Fibroblast of skin of left quadriceps (primary cell): Measurements from ENCODE around the gene ZNF652.

ENCODE experiments used
- DNase-seq, 2 experiments: peaks; one replicate each; pipeline ENCODE4 v3.0.0-alpha.2; 2013; ENCODE audit warnings: low read depth in 2 of 2

ZNF652 gene

DNA sequence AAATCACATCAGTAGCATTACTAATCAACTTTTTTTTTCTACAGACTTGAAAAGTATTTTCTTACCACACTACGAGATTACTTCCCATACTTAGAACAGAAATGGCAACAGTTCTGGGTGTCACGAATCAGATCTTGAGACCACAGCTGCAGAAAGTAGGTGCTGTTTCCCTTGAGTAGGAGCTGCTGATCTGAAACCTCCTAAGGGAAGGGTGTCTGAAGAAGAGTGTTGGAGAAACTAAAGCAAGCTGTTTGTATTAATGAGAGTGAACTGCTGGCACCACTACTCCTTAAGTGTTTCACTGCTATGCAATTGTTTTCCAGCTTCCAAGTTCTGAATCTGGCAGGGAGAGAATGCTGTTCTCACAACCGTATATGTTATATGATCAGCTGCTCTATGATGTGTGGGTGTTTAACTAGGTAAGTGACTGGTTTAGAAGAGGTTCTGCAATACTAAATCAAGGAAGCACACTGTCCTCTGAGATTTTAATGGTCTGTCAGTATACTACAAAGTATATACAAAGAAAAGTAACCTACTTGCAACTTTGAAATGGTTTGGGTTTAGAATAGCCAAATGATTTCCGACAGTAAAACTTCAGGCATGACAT is 3.3 kb downstream of the ZNF652 start:
- no peak for DNase-seq

DNA sequence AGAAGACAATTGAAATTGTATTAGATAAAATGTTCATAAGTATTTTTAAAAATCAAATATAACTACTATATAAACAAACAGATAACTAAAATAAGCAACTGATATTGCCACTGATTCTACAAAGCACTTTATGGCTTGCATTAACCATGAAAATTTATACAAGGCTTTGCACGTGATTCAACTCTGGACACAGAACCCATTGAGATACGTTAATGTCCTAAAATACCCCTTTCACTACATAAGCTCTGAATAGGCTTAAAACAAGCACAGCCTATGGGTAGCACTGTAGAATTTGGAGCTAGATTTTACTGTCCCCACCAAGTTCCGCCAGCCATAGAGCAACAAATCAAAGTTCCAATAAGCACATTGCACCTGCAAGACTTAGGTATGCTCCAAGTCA is 4.5 kb downstream of the ZNF652 start:
- DNase-seq: no peak

DNA sequence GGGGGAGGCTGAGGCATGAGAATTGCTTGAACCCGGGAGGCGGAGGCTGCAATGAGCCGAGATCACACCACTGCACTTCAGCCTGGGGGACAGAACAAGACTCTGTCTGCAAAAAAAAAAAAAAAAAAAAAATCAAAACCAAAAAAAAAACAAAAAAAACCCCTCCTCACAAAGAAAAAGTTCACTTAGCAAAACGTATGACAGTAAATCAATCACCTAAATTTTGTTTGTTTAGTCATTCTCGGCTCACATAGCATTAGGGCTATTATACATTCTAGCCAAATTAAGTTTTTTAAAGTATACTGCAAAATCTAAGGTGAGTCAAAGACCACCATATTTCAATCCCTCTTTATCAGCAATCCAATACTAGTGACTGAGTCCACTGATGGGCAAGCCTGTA is 5.7 kb downstream of the ZNF652 start:
- DNase-seq: no peak

DNA sequence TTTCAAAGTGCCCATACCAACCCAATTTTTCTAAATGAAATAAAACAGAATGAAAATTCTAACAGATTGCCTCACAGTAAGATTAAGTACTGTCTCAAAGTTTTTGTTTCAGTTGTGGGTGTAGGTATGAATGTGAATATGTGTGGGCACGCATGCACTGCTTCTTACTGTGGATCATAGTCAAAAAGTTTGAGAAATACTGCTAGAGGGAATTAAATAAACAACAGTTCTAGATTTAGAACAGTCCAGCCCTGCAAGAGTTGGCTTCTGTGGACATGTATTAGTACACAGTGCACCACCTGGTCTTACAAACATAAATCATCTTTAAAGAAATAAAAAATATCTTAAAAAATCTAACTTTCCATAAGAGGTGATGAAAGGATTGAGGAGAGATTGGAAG is 8.4 kb downstream of the ZNF652 start:
- DNase-seq: no peak

- no peak for DNase-seq
These were observed 9.4 kb downstream of the ZNF652 start for GRCh38 chr17:49352587-49353154.

- DNase-seq: no peak
These were observed 10.4 kb downstream of the ZNF652 start for GRCh38 chr17:49351572-49352140.

DNA sequence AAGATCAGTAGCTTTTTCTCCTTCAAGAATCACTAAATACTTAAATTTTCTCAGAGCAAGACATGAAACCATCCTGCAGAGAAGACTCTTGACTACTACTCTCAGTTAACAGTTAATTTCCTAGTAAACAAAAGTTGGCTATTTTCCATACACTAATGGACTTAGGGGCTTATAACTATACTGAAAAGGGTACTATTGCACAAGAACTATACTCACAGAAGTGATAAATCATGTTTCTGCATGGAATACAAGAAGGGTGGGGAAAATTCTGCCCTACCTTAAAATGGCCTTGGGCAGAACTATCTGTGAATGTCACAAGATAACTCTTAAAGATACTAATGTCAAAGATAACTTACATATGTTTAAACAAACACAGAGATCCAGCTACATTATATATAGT is 12.5 kb downstream of the ZNF652 start:
- no peak for DNase-seq

- DNase-seq: no peak
These were observed 17.1 kb downstream of the ZNF652 start for GRCh38 chr17:49344914-49345313.

- DNase-seq: peak; percentile 52 to 55
These were observed 18.8 kb downstream of the ZNF652 start for GRCh38 chr17:49343273-49343672.

DNA sequence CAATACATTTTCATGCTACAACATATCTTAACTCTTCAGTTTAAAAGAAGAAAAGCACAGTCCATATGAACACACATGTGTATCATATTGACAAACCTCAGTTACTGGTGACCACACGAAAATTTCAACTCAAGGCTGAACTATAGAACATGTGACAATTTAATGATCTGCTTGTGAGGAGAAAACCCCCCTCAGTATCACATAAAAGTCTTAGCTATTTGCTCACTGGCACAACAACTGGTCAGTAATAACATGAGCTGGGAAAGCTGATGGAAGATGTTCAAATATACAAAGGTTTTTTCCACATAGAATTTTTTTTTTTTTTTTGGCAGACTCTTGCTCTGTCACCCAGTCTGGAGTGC is 19.5 kb downstream of the ZNF652 start:
- DNase-seq: no peak

GRCh38 chr17:49341356-49341755 is 20.7 kb downstream of the ZNF652 start:
- DNase-seq: no peak

GRCh38 chr17:49339354-49339753 is 22.7 kb downstream of the ZNF652 start:
- DNase-seq: no peak

GRCh38 chr17:49338883-49339282 is 23.2 kb downstream of the ZNF652 start:
- no peak for DNase-seq

DNA sequence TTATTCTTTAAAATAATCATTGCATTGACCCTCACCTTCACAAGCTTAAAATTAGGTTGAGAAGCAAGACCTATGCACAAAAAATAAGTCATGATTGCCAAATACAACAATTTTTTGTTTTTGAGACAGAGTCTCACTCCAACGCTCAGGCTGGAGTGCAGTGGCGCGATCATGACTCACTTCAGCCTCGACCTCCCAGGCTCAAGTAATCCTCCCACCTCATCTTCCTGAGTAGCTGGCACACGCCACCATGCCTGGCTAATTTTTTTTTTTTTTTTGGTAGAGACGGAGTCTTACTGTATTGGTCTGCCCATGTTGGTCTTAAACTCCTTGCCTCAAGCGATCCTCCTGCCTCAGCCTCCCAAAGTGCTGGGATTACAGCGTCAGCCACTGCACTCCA is 24.2 kb downstream of the ZNF652 start:
- DNase-seq: no peak

DNA sequence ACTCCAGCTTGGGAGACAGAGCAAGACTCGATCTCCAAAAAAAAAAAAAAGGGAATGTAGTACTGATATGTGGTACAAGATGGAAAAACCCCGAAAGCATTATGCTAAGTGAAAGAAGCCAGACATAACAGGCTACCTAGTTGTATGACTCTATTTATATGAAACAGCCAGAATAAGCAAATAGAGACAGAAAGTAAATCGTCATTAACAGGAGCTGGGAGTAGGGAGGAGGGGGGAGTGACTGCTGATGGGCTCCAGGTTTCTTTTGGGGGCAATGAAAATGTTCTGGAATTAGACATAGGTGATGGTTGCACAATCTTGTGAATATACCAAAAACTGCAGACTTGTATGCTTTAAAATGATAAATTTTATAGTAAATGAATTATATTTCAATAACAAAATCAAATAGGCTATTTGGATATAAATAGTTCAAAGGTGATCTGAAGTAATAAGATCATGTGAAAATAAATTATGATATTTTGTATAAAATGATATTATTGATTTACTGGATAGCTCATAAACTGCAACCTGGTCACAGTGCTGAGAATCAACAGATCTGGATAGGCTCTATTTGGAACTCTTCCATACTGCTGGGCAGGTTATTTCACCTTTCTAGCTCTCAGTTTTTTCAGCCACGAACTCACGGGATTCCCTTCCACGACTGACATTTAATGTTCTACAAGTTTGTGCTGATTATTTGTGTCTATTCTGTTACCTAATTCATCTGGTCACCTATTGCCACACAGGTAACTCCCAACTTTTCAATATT is 27.1 kb downstream of the ZNF652 start:
- DNase-seq: no peak

DNA sequence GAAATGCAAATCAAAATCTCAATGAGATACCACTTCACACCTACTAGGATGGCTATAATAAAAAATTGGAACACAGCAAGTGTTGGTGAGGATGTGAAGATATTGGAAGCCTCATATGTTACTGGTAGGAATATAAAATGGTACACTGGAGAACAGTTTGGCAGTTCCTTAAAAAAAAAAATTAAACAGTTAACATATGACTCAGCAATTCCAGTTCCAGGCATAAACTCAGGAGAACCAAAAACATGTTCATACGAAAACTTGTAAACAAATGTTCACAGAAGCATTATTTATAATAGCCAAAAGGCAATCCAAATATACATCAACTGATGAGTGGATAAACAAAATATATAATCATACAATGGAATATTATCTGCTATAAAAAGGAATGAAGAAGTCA is 28.2 kb downstream of the ZNF652 start:
- DNase-seq: no peak

- no peak for DNase-seq
These were observed 33.9 kb downstream of the ZNF652 start for GRCh38 chr17:49327835-49328784.

GRCh38 chr17:49325980-49326379 is 36.1 kb downstream of the ZNF652 start:
- DNase-seq: no peak

DNA sequence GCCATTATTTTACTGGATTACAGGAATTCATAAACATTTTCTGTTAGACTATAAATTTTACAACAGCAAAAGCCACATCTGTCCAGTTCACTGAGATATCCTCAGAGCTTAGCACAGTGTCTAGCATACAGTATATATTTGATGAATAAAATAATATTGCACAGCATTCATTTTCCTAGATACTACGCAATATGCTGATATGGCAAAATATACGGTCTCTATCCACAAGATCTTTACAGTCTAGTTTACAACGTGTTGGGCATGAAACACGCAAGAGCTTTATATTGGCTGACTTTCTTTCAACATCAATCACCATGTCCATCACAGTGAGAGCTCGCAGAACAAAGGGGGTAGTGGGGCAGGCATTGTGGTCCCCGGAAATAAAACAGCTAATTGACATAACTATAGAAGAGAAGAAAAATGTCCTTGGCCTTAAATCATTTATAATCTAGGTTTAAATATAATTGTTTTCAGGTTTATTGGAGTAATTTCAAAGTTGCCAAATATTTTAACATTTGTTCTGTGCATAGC is 43.5 kb downstream of the ZNF652 start:
- DNase-seq: no peak

- no peak for DNase-seq
These were observed 45.0 kb downstream of the ZNF652 start for GRCh38 chr17:49316889-49317675.

- DNase-seq: no peak
These were observed 45.8 kb downstream of the ZNF652 start for GRCh38 chr17:49316258-49316570.
